HG02938 (cell line): ENCODE results near the gene SARM1.

Experiments
- ATAC-seq: cut with Tn5 transposase; IDR thresholded peaks from one replicate; pipeline ENCODE4 v1.9.1; 2021; ENCODE audit warnings: mild to moderate bottlenecking, moderate library complexity; ENCODE audit not compliant: unreplicated experiment

Gene SARM1

GRCh38 chr17:28367641-28368305 lies 3.7 kb upstream of the SARM1 start:
- no peak for ATAC-seq

DNA sequence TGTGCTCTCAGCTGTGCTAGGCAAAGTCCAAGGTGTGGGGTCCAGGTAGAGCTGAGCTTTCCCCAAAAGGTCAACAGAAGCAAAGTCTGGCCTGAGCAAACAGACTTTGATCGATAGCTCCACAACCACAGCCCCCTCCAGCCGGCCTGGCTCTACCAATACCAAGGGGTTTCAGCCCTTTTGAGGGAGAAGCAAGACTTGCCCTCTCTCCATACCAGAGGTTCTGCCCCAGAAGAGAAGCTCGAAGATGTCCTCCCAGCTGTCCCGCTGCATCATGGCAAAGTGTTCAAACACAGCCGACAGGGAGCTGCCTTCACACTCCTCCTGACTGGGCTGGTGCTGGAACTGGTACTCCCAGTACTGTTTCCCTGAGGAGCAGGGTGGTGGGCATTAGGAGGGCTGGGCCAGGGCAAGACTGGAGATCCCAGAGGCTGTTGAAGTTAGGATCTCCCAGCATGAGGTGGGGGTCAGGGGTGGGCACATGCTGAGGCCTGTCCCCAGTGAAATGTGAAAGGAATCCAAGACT lies 3.1 kb upstream of the SARM1 start:
- no peak for ATAC-seq

GRCh38 chr17:28368915-28369683 lies 2.4 kb upstream of the SARM1 start:
- ATAC-seq = no peak

DNA sequence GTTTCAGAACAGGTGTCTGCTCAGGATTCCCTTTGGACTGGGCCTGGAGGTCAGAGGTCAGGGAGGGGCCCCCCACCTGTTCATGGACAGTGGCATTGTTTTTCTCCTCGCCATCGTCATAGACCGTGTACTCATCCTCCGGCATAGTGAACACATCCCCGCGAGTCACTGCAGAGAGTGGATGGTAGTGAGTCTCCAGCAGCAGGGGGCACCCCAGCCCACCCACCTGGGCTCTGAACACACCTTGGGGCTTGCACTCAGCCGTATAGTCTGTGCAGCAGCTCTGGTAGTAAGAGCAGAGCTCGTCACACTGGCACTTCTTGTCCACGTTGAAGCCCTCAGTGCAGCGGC lies 1.8 kb upstream of the SARM1 start:
- ATAC-seq = no peak

DNA sequence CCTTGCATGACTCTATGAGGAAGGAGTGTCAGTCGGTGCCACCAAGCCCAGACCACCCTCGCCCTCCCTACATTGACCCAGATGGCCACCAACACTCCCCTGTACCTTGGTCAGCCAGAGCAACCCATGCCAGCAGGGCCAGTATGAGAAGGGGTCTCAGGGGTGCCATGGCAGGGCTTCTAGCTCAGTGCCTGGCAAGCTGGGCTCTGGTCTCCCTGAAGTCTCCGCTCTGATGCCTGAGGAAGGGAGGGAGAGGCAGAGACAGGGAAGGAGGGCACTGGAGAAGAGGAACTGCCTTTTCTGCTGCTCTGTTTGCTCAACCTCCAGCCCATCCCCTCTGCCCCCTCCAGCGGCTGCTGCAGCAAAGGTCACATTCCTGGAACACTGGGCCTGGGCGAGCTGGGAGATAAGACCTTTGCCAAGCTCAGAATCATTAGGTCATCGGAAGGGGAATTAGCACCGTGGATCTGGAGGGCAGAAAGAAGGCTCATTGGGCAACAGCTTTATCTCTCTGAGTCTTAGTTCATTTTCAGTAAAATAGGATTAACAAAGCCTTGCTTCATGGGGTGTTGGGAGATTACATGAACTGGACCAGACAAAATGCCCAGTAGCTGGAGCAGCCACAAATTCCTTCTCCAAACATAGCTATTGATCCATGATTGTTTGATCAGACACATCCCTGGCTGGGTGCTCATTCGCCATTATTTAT lies 1.3 kb upstream of the SARM1 start, which contains the start of gene VTN:
TSS of gene VTN (minus strand) at position 273 of the 709 bp plus-strand sequence. CDS start at position 169, 104 bp downstream.
- ATAC-seq = no peak

- ATAC-seq = no peak
These were observed 770 bp upstream of the SARM1 start for GRCh38 chr17:28370744-28371103.

GRCh38 chr17:28372203-28372944 lies 880 bp downstream of the SARM1 start:
- peak; percentile 24 for ATAC-seq

- ATAC-seq = no peak
These were observed 1.4 kb downstream of the SARM1 start for GRCh38 chr17:28372945-28373274.

DNA sequence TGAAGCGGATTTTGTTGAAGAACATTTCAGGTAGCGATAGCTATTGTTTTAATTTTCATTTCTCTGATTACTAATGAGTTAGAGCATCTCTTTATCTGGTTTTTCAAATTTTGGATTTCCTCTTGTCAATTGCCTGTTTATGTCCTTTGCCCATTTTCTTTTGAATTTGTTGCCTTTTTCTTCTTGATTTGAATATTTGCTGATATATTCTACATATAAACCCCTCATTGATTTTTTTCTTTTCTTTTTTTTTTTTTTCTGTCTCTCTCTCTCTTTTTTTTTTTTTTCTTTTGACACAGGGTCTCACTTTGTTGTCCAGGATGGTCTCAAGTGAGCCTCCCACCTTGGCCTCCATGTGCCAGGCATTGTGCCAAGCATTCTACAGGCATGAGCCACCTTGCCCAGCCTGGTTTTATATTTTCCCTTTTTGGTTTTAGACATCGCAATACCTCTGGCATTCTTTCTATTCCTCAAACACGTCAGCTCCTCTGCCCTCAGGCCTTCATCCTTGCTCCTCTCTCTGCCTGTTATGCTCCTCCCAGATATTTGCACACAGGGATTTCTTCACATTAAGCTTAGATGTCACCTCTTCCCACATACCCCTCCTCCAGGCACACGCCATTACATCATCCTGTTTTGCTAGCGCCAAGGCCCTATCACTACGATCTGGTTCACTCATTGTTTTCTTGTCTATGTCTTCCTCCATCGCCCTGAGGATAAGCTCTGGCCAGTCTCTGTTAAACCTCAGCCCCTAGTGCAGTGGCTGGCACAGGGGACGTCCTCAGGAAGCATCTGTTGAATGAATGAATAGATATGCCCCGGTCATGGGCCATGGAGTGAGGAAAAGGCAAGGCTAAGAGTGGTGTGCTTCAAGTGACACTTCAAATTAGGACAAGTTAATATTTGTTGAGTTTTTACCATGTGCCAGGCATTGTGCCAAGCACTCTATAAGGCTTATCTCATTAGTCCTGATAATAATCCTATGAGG lies 8.6 kb downstream of the SARM1 start:
- no peak for ATAC-seq

GRCh38 chr17:28381141-28381825 lies 9.8 kb downstream of the SARM1 start:
- no peak for ATAC-seq

- peak; percentile 67 for ATAC-seq
These were observed 13.0 kb downstream of the SARM1 start for GRCh38 chr17:28384281-28385036.

DNA sequence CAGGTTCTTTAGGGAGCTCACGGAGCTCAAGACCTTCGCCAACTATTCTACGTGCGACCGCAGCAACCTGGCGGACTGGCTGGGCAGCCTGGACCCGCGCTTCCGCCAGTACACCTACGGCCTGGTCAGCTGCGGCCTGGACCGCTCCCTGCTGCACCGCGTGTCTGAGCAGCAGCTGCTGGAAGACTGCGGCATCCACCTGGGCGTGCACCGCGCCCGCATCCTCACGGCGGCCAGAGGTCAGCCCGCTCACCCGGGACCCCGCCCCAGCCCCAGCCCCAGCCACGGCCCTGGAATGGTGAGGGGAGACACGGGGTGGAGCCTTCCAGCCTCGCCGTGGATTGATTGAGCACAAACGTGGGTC lies 13.5 kb downstream of the SARM1 start:
- peak; percentile 7 for ATAC-seq

DNA sequence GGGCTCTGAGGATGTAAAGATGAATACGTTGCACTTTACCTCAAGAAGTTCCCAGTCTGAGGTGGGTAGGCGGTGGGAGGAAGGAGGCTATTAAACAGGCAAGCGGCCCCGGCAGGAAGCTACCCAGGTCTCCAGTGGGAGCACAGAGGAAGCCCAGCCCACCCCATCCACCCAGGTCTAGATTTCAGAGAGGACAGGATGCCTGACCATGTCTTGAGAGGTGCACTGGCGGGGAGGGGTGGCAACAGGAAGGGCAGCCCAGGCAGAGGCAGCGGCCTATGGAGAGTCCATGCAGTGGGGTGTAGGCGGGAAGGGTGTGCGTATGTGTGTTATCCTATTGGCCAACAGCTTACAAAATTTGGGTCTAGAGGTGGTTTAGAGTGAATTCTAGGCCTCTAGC lies 13.9 kb downstream of the SARM1 start:
- ATAC-seq = no peak

GRCh38 chr17:28386391-28386790 lies 14.9 kb downstream of the SARM1 start:
- no peak for ATAC-seq

GRCh38 chr17:28388106-28388505 lies 16.6 kb downstream of the SARM1 start:
- no peak for ATAC-seq

- ATAC-seq = no peak
These were observed 18.6 kb downstream of the SARM1 start for GRCh38 chr17:28390141-28390540.

- no peak for ATAC-seq
These were observed 19.1 kb downstream of the SARM1 start for GRCh38 chr17:28390563-28390962.

- no peak for ATAC-seq
These were observed 19.5 kb downstream of the SARM1 start for GRCh38 chr17:28390984-28391383.

GRCh38 chr17:28391401-28391800 lies 19.9 kb downstream of the SARM1 start:
- ATAC-seq = no peak
